Testis (tissue), 3 donors: ENCODE results near the gene ENTHD1. TPM values are rescaled to one million over a fixed set of nuclear protein-coding genes. Genes with fewer than 3 reads are reported as not detected.

Source experiments
- DNase-seq: peaks from one replicate; pipeline ENCODE4 v3.0.0-alpha.2; 2019
- H3K27ac ChIP-seq, 2 donors: fragments of 200-600 bp; sonication (generic); one replicate each; pipeline ENCODE4 v1.5.1; 2019
- H3K27me3 ChIP-seq: fragments of 200-600 bp; sonication (generic); one replicate; pipeline ENCODE4 v1.5.1; 2019
- H3K36me3 ChIP-seq: fragments of 200-600 bp; sonication (generic); one replicate; pipeline ENCODE4 v1.5.1; 2017; ENCODE audit warnings: low read depth; ENCODE audit errors: missing control alignments
- H3K4me1 ChIP-seq: fragments of 200-600 bp; sonication (generic); one replicate; pipeline ENCODE4 v1.5.1; 2019
- H3K4me3 ChIP-seq, 2 donors: fragments of 200-600 bp; sonication (generic); one replicate each; pipeline ENCODE4 v1.5.1; 2017 to 2019
- H3K9me3 ChIP-seq: fragments of 200-600 bp; sonication (generic); one replicate; pipeline ENCODE4 v1.5.1; 2017
- CTCF ChIP-seq, 3 experiments: fragments of 450-650 bp in 2 of 3; fragments of 200-600 bp in 1 of 3; sonication (generic) in 1 of 3; IDR thresholded peaks; one replicate each; pipeline ENCODE4 v1.5.1; 2016 to 2019; ENCODE audit warnings: antibody characterized with exemption in 3 of 3, mild to moderate bottlenecking in 2 of 3, moderate library complexity in 1 of 3
- POLR2A ChIP-seq: fragments of 450-650 bp; IDR thresholded peaks from one replicate; pipeline ENCODE4 v1.6.1; 2017; ENCODE audit warnings: antibody characterized with exemption, mild to moderate bottlenecking, moderate library complexity
- WGBS, 2 donors: methylation state at CpG; one replicate each; pipeline ENCODE4 v1.1.5; 2018; 5-methylcytosine and 5-hydroxymethylcytosine counted together
- intact Hi-C: fragments of 100-400 bp; cut with DNase I; formaldehyde crosslinking; loops from one replicate; pipeline ENCODE4 v1.15.1; 2023; ENCODE audit warnings: low total_unique reads
- polyA plus RNA-seq: library from polyadenylated mRNA; stranded (reverse); fragments of 350-450 nt; fragmentation: Illumina TruSeq; extraction: RNeasy Lipid Tissue Mini Kit (QIAGEN cat#74804); gene quantifications from one replicate; pipeline ENCODE4 v1.2.3, GENCODE V29; 2014; ENCODE audit warnings: low read depth, low replicate concordance; ENCODE audit not compliant: insufficient read depth
- total RNA-seq, 2 donors: library from RNA; depleted of rRNA; stranded (reverse); fragments of >200 nt; gene quantifications; one replicate each; pipeline ENCODE4 v1.2.3, GENCODE V29; 2016

ENTHD1 gene
- total and polyA plus RNA-seq, 3 donors from 2014 or later: 10.9 to 21.1 (median 12.0) TPM

- no peaks in the 10 kb centered on the region for H3K36me3 ChIP-seq
- intact Hi-C loops: no loop called here
- TF ChIP-seq CTCF (IDR thresholded peaks at IDR 0.05) (no peak), POLR2A (no peak)
These were observed 120.1 kb downstream of the ENTHD1 start for GRCh38 chr22:39773503-39773902.

DNA sequence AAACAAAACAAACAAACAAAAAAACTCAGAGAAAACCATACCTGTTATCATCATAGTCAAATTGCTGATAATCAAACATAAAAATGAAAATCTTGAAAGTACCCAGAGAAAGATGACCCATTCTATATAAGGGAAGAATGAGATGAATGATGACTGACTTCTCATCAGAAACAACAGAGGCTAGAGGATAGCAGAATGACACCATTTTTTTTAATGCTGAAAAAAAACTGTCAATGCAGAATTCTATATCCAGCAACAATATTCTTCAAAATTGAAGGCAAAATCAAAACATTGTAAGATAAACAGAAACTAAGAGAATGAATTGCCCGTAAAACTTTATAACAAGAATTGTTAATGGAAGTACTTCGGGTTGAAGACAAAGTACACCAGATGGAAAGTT lies 122.1 kb downstream of the ENTHD1 start:
- no peak for TF ChIP-seq POLR2A
- no peaks in the 10 kb centered on the region for H3K9me3 ChIP-seq
- no peak overlapping the region for H3K4me3 ChIP-seq
- no peaks in the 10 kb centered on the region for H3K27me3 ChIP-seq
- H3K36me3 ChIP-seq: no peaks in the 10 kb centered on the region
- no peak for DNase-seq
- H3K27ac ChIP-seq: no peak overlapping the region
- no peaks in the 10 kb centered on the region for H3K4me1 ChIP-seq
- intact Hi-C loops: no loop called here
- 95 to 96% methylated on average over 2 of the region's 2 CpGs for WGBS, 2 donors

More at GRCh38 chr22:39773503-39773902, 120.1 kb downstream of the ENTHD1 start:
- H3K4me3 ChIP-seq: no peak overlapping the region
- H3K9me3 ChIP-seq: no peaks in the 10 kb centered on the region
- no peaks in the 10 kb centered on the region for H3K4me1 ChIP-seq
- no peaks in the 10 kb centered on the region for H3K27me3 ChIP-seq
- DNase-seq: no peak
- no peak overlapping the region for H3K27ac ChIP-seq

DNA sequence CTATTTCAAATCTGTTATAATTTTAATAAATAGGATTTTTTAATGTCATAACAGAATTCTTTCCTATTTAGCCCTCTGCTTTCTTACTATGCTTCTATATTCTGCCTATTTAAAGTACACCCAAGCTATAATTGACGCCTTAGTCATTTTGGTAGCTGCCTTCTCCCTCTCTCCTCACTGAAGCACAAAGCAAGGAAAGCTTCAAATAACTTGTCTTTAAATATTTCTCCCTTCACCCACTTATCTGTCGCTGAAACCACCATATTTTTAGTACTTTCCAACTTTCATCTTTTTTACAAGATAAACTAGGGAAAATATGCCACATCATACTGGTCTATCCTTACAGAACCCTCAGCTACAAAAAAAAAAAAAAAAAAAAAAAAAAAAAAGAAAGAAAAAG lies 127.9 kb downstream of the ENTHD1 start:
- Histone ChIP-seq H3K9me3 (no peaks in the 10 kb centered on the region), H3K4me3 (no peak overlapping the region), H3K27ac (no peak overlapping the region), H3K36me3 (no peaks in the 10 kb centered on the region), H3K27me3 (no peaks in the 10 kb centered on the region), H3K4me1 (no peaks in the 10 kb centered on the region)
- WGBS, 2 donors: 92% methylated on average over 2 of the region's 2 CpGs
- TF ChIP-seq POLR2A (no peak), CTCF (IDR thresholded peaks at IDR 0.05) (no peak)
- intact Hi-C loops: no loop called here
- no peak for DNase-seq

DNA sequence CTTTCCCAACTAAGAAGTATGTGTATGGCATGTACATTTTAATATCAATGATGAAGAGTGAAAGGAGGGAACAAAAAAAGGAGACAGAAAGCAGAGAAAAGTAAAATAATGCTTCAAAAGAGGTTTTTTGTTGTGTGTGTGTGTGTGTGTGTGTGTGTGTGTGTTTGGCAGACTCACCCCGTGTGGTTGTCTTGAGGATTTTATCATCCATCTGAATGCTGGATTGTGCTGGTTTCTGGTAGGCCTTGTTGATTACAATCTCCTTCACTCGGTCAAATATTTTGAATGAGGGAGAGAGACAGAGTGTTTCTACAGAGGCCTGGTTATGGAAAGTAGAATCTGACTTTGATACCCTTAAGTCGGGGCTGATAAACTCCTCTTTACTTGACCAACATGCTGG lies 128.5 kb downstream of the ENTHD1 start:
- Histone ChIP-seq H3K4me3 (no peak overlapping the region), H3K36me3 (no peaks in the 10 kb centered on the region), H3K27ac (no peak overlapping the region), H3K27me3 (no peaks in the 10 kb centered on the region), H3K9me3 (no peaks in the 10 kb centered on the region), H3K4me1 (no peaks in the 10 kb centered on the region)
- TF ChIP-seq CTCF (IDR thresholded peaks at IDR 0.05): no peak
- no peak for TF ChIP-seq POLR2A
- 73 to 89% methylated on average over 3 of the region's 3 CpGs for WGBS, 2 donors
- DNase-seq: no peak
- intact Hi-C loops: no loop called here

DNA sequence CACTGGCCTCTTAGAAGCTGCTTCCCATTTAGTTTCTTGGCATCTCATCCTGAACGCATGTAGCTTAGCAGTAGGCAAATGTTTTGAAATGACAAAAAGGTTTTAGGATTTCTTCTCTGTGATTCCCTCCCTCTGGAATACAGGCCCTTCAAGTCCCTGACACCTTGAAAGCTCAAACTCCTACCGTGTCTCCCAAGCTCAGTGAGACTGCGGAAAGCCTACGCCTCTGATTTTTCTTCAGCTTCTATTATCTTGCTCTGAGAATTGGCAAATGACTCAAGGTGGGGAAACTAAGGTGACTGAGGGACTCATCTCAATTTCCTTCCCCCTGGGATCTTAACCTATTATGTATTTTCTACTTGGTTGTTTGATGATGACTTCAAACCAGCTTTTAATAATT lies 130.3 kb downstream of the ENTHD1 start:
- TF ChIP-seq CTCF (IDR thresholded peaks at IDR 0.05): no peak
- TF ChIP-seq POLR2A: no peak
- Histone ChIP-seq H3K27me3 (no peaks in the 10 kb centered on the region), H3K36me3 (no peaks in the 10 kb centered on the region), H3K4me1 (no peaks in the 10 kb centered on the region), H3K27ac (no peak overlapping the region), H3K4me3 (no peak overlapping the region), H3K9me3 (no peaks in the 10 kb centered on the region)
- intact Hi-C loops: no loop called here
- DNase-seq: no peak
- 78 to 85% methylated on average over 4 of the region's 4 CpGs for WGBS, 2 donors
